ENCODE results near the gene MYRFL.
A peak's percentile ranks its signal among the peaks of the same experiment; 100 is the strongest.
"Not testable (repeated sequence)": the region's sequence is repeated elsewhere in the genome, so short reads cannot be mapped to it uniquely, and the experiment has no call there.

MYRFL gene

GRCh38 chr12:69988481-69989321 lies 163.7 kb downstream of the MYRFL start:
- H3K4me3 ChIP-seq (ENCODE audit: control insufficient read depth, low read depth, low read length): peak overlapping the region; percentile 24
- no peak for TF ChIP-seq CTCF (conservative IDR thresholded peaks at IDR 0.05; ENCODE audit: control insufficient read depth, insufficient read depth, low read depth, low read length)
- peak; percentile 74 for DNase-seq (ENCODE audit: low read depth)

- TF ChIP-seq CTCF (conservative IDR thresholded peaks at IDR 0.05; ENCODE audit: control insufficient read depth, insufficient read depth, low read depth, low read length): no peak
- no peak for DNase-seq (ENCODE audit: low read depth)
These were observed 166.8 kb downstream of the MYRFL start for GRCh38 chr12:69991690-69992288.

GRCh38 chr12:69993433-69993832 lies 168.4 kb downstream of the MYRFL start:
- DNase-seq (ENCODE audit: low read depth): no peak
- no peak for TF ChIP-seq CTCF (conservative IDR thresholded peaks at IDR 0.05; ENCODE audit: control insufficient read depth, insufficient read depth, low read depth, low read length)
- no peak overlapping the region for H3K4me3 ChIP-seq (ENCODE audit: control insufficient read depth, low read depth, low read length)

More at GRCh38 chr12:69991690-69992288, 166.8 kb downstream of the MYRFL start:
- no peak overlapping the region for H3K4me3 ChIP-seq (ENCODE audit: control insufficient read depth, low read depth, low read length)

- H3K4me3 ChIP-seq (ENCODE audit: control insufficient read depth, low read depth, low read length); DNase-seq (ENCODE audit: low read depth): not testable (repeated sequence)
These were observed 169.1 kb downstream of the MYRFL start for GRCh38 chr12:69994086-69994485.

- TF ChIP-seq CTCF (conservative IDR thresholded peaks at IDR 0.05; ENCODE audit: control insufficient read depth, insufficient read depth, low read depth, low read length): no peak
- no peak for DNase-seq (ENCODE audit: low read depth)
- no peak overlapping the region for H3K4me3 ChIP-seq (ENCODE audit: control insufficient read depth, low read depth, low read length)
These were observed 169.7 kb downstream of the MYRFL start for GRCh38 chr12:69994724-69995173.

- DNase-seq (ENCODE audit: low read depth): peak; percentile 48
- no peak for TF ChIP-seq CTCF (conservative IDR thresholded peaks at IDR 0.05; ENCODE audit: control insufficient read depth, insufficient read depth, low read depth, low read length)
- no peak overlapping the region for H3K4me3 ChIP-seq (ENCODE audit: control insufficient read depth, low read depth, low read length)
These were observed 171.2 kb downstream of the MYRFL start for GRCh38 chr12:69996241-69996640.

- no peak for TF ChIP-seq CTCF (conservative IDR thresholded peaks at IDR 0.05; ENCODE audit: control insufficient read depth, insufficient read depth, low read depth, low read length)
- DNase-seq (ENCODE audit: low read depth): no peak
These were observed 171.7 kb downstream of the MYRFL start for GRCh38 chr12:69996722-69997121.

More at GRCh38 chr12:69996722-69997121, 171.7 kb downstream of the MYRFL start:
- no peak overlapping the region for H3K4me3 ChIP-seq (ENCODE audit: control insufficient read depth, low read depth, low read length)
